SIG-M5 treated with dmso at 0.1 percent for 504 hours (cell line): Measurements from ENCODE around the gene PHF14.

Experiments
- DNase-seq: peaks from one replicate; lab custom pipeline; 2025; ENCODE audit not compliant: unreplicated experiment; lab: John Stamatoyannopoulos, UW

PHF14 gene

GRCh38 chr7:11171569-11172192 lies 198.0 kb downstream of the PHF14 start:
- DNase-seq: no peak

GRCh38 chr7:11172835-11173234 lies 199.2 kb downstream of the PHF14 start:
- no peak for DNase-seq

- DNase-seq: no peak
Observed at GRCh38 chr7:11175371-11175770, 201.7 kb downstream of the PHF14 start.

GRCh38 chr7:11175887-11176286 lies 202.2 kb downstream of the PHF14 start:
- no peak for DNase-seq

GRCh38 chr7:11176985-11177555 lies 203.4 kb downstream of the PHF14 start:
- DNase-seq: no peak

GRCh38 chr7:11177793-11178192 lies 204.1 kb downstream of the PHF14 start:
- DNase-seq: no peak

GRCh38 chr7:11181590-11181989 lies 207.9 kb downstream of the PHF14 start:
- no peak for DNase-seq

- no peak for DNase-seq
Observed at GRCh38 chr7:11182736-11183135, 209.1 kb downstream of the PHF14 start.

GRCh38 chr7:11185179-11185815 lies 211.6 kb downstream of the PHF14 start:
- no peak for DNase-seq

- DNase-seq: no peak
Observed at GRCh38 chr7:11188529-11189310, 215.0 kb downstream of the PHF14 start.

- DNase-seq: no peak
Observed at GRCh38 chr7:11191081-11191480, 217.4 kb downstream of the PHF14 start.

- DNase-seq: no peak
Observed at GRCh38 chr7:11191574-11192220, 218.0 kb downstream of the PHF14 start.

- no peak for DNase-seq
Observed at GRCh38 chr7:11192506-11192905, 218.8 kb downstream of the PHF14 start.

GRCh38 chr7:11193131-11193867 lies 219.6 kb downstream of the PHF14 start:
- DNase-seq: no peak

GRCh38 chr7:11193888-11194287 lies 220.2 kb downstream of the PHF14 start:
- no peak for DNase-seq

- DNase-seq: no peak
Observed at GRCh38 chr7:11194492-11194891, 220.8 kb downstream of the PHF14 start.

- DNase-seq: no peak
Observed at GRCh38 chr7:11195502-11195901, 221.8 kb downstream of the PHF14 start.

GRCh38 chr7:11196143-11196542 lies 222.5 kb downstream of the PHF14 start:
- DNase-seq: no peak

- no peak for DNase-seq
Observed at GRCh38 chr7:11203224-11203623, 229.6 kb downstream of the PHF14 start.

GRCh38 chr7:11203683-11204082 lies 230.0 kb downstream of the PHF14 start:
- no peak for DNase-seq
